ENCODE measurements around the gene C10orf88.

DNA sequence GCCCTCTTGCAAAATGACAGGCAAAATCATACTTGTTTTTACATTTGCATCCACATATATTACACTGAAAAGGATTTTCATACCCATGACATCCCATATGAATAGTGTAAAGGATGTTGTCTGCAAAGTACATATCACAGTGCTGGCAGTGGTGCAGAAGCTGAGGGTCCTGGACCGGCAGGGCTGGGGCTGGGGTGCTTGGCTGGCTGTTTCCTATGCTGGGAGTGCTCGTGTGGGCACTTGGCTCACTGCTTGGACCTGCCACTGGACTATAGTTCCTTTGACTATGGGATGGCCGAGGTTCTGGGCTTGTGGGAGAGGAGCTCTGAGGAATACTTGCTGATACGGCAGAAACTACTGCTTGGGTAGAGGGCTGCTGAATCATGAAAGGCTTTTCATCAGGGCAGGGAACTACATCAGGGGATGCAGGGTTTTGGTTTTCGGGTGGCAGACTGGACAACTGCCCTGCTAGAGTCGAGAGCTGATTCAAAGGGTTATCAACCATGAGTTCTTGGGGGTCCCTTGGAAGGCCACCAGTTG lies 39.8 kb upstream of the C10orf88 start:
- no peak for TF ChIP-seq POLR2A (IDR thresholded peaks at IDR 0.05; ENCODE audit: low read length)
- TF ChIP-seq GATA1 (IDR thresholded peaks at IDR 0.05; ENCODE audit: low read depth, low read length), result no peak

Data from erythroblast (primary cell).